Ecto neural progenitor cell (in vitro differentiated cells): ENCODE measurements around the gene TBCK.
"Not testable (repeated sequence)": the region's sequence is repeated elsewhere in the genome, so short reads cannot be mapped to it uniquely, and the experiment has no call there.

ENCODE experiments used
- DNase-seq: peaks from one replicate; pipeline ENCODE4 v3.0.0-alpha.2; 2018; ENCODE audit warnings: low spot score

TBCK gene

GRCh38 chr4:106321168-106321567 is 5.2 kb upstream of the TBCK start:
- DNase-seq = not testable (repeated sequence)

- no peak for DNase-seq
Observed at GRCh38 chr4:106320235-106320634, 4.2 kb upstream of the TBCK start.

GRCh38 chr4:106318511-106318910 is 2.5 kb upstream of the TBCK start:
- no peak for DNase-seq

- DNase-seq = no peak
Observed at GRCh38 chr4:106317815-106318214, 1.8 kb upstream of the TBCK start.

GRCh38 chr4:106316773-106317409 is 882 bp upstream of the TBCK start:
- DNase-seq = no peak

- no peak for DNase-seq
Observed at GRCh38 chr4:106315476-106315967, 487 bp downstream of the TBCK start.

DNA sequence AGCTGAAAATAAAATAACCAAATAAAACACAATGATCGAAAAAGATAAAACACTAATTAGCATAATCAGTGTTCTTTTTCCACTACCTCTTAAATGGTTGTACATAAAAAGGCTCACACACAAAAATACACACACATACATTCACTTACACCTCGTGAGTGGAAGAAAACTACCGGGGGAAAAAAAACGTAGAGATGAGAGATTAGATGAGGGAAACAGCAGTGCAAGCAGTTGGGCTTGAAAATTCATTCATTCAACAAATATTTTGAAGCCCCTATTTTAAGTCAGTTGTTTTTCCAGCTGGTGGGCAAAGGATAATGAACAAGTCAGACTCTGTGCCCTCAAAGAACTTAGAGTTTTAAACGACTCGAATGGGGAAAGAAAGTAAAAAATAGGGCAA is 1.0 kb downstream of the TBCK start:
- DNase-seq = no peak

DNA sequence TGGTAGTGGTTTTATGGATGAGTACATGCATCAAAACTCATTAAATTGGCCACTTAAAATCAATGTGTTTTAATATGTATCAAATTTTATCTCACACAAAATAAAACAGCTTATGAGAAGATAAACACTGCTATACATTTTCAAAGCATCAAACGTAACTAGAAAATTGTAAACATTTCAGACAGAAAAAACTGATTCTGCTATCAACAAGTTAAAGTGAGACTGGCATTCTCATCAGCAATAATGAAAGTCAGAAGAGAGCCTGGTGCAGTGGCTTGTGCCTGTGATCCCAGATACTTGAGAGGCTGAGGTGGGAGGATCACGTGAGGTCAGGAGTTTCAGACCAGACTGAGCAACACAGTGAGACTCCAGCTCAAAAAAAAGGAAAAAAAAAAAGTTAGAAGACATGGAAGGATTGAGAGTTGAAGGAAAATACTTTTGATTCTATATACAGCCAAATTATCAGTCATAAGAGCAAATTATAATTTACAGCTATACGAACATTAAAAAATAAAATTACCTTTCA is 2.9 kb downstream of the TBCK start:
- no peak for DNase-seq

GRCh38 chr4:106312377-106312776 is 3.6 kb downstream of the TBCK start:
- DNase-seq = no peak

- no peak for DNase-seq
Observed at GRCh38 chr4:106306561-106306960, 9.4 kb downstream of the TBCK start.

GRCh38 chr4:106305435-106306055 is 10.5 kb downstream of the TBCK start:
- DNase-seq = no peak

- no peak for DNase-seq
Observed at GRCh38 chr4:106304632-106305031, 11.4 kb downstream of the TBCK start.

DNA sequence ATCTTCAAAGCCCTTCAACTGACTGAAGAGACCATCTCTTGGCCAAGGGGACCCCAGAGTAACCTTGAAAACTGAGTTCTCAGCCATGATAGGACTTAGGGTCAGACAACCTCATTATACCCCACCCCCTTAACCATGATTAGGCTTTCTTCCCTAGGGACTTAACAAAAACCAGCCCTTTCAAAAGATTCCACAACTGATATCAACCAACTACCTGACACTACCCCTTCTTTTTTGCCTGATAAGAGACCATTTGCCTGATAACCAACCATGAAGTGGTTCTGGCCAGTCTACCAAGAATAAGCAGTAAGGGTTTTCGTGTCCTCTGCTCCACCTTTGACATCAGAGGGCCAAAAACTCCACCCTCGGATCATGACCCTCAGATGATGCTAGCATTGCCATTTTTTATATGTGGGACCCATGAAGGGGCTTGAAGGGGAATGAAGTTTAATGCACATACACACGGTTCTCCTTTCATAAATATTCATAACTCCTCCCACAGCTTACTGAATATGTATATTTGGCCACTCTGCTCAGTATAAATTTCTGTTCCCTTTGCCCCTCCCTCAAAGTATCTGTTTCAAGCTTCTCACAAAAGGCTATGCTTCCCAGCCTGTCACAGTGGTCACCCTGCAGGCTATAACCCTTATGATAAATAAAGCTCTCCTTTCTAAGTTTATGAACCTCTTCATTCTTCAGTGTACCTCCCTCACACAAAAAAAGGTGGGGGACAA is 12.3 kb downstream of the TBCK start:
- DNase-seq = no peak

GRCh38 chr4:106302062-106302438 is 14.0 kb downstream of the TBCK start:
- DNase-seq = no peak

DNA sequence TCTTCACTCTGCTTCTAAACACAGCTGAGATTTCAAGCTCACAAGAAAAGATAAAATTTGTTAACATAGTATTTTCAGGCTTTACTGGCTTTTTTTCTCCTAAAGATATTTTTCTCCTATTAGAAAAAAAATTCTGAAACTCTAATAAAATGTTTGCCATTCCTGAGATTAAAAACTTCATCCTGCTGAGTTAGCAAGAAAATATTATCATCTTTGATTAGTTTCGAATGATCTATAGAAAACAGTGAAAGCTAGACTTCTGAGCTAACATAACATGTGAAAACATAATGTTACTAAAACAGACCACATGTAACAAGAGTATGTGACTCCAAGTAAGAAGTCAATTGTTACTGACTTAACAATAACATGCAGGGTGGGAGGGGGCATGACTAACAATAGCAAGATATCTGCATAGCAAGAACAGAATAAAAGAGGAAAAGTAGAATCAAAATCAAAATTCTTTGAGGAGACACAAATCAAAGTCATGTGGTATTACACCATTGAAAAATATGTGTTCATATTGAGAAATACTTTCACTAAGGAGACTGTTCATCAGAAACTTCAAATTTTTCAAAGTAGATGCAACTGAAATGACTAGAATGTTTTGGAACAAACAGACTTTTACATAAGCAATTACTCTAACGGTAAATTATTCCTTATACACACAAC is 14.5 kb downstream of the TBCK start:
- no peak for DNase-seq

DNA sequence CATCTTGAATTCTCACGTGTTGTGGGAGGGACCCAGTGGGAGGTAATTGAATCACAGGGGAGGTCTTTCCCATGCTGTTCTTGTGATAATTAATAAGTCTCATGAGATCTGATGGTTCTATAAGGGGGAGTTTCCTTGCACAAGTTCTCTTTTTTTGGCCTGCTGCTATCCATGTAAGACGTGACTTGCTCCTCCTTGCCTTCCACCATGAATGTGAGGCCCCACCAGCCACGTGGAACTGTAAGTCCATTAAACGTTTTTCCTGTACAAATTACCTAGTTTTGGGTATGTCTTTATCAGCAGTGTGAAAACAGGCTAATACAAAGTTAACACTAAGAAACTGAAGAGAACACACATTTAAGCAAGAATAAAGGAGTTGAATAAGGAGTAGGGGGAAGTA is 16.0 kb downstream of the TBCK start:
- no peak for DNase-seq

DNA sequence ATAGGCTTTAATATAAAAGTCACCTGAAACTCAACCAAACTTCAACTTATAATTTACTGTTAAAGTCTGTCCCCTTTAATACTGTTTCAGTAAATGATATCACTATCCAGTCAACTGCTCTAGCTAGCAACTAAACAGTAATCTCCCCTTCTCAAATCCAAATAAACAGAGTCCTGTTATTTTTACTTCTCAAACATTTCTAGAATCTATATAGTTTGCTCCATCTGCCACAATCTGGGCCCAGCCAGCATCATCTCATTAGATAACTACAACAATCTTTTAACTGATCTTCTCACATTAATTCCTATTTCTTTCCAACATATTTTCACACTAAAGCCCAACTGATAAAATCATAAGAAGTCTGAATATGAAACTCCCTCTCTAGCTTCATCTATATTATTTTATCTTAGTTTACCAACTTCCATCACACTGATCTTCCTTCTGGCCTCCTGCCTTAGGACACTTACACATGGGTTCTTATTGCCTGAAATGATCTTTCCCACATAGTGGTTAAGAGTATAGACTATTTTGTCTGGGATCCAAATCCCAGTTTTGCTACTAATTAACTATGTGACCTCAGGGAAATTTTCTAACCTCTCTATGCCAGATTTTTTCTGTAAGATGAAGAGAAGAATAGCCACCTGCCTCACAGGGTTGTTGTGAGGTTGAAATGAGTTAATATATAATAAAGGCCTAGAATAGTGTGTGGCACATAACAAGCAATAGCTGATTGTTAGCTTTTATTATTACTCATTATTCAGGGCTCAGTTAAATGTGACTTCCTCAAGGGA is 18.6 kb downstream of the TBCK start:
- DNase-seq = no peak

DNA sequence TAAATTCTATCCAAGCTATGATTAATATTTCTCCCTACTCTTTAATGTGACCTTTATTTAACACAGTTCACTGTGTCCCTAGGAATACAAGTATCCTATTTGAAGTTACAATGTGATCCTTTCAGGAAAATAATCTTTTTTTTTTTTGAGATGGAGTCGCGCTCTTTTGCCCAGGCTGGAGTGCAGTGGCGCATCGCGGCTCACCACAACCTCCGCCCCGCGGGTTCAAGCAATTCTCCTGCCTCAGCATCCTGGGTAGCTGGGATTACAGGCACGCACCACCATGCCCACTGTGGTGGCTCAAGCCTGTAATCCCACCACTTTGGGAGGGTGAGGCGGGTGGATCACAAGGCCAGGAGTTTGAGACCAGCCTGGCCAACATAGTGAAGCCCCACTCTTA is 21.9 kb downstream of the TBCK start:
- no peak for DNase-seq

DNA sequence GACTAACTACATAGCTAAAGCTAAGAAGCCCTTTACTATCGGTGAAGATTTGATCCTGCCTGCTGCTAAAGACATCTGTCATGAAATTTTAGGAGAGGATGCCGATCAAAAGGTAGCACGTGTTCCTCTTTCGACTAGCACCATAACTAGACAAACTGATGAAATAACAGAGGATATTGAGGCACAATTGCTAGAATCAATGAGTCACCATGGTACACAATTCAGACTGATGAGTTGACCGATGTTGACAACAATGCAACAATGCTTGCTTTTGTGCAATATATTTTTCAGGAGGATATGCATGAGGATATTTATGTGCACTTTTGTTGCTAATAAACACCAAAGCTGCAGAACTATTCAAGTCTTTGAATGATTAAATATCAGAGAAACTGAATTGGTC is 24.3 kb downstream of the TBCK start:
- DNase-seq = no peak

DNA sequence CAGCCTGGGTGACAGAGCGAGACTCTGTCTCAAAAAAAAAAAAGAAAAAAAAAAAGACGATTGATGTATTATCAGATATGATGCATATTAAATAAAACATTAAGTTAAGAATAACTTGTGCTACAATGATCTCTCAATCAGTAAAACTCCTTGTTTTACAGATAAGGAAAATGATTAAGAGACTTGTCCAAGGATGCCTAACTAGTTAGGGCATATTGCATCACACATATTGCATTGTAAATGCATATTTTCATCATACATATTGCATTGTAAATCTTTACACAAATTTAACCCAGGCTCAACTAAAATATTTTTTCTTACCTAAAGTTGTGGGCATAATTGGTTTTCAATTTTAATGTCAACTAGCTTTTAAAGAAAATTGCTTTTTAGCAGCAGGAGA is 26.3 kb downstream of the TBCK start:
- no peak for DNase-seq

- no peak for DNase-seq
Observed at GRCh38 chr4:106287353-106287969, 28.5 kb downstream of the TBCK start.
